ENCODE results near the gene NMNAT2.

GRCh38 chr1:183404476-183404875 is 13.7 kb downstream of the NMNAT2 start:
- TF ChIP-seq POLR2AphosphoS5 (IDR thresholded peaks at IDR 0.05; ENCODE audit: low read depth, low read length) (no peak), SIN3A (IDR thresholded peaks at IDR 0.05; ENCODE audit: borderline replicate concordance, insufficient read depth, low read length) (no peak), TAF1 (IDR thresholded peaks at IDR 0.05; ENCODE audit: borderline replicate concordance, insufficient read depth, low read length) (no peak), REST (IDR thresholded peaks at IDR 0.05; ENCODE audit: insufficient read depth in 1 of 2, low read depth in 2 of 2, low read length in 2 of 2) (no peak)

Data from PFSK-1 (cell line).